Right ventricle myocardium inferior (tissue), 1 donor: ENCODE measurements around the gene CGA. TPM values are rescaled to one million over a fixed set of nuclear protein-coding genes. Genes with fewer than 3 reads are reported as not detected.
A peak's percentile ranks its signal among the peaks of the same experiment; 100 is the strongest.

ENCODE experiments used
- ATAC-seq: fragments of 200-7000 bp; cut with Tn5 transposase; one replicate; pipeline ENCODE4 v1.9.1; 2020; ENCODE audit warnings: mild to moderate bottlenecking, moderate library complexity
- DNase-seq: peaks from one replicate; pipeline ENCODE4 v3.0.0; 2021; ENCODE audit errors: missing footprints
- intact Hi-C: fragments of 100-400 bp; cut with DNase I; formaldehyde crosslinking; loops from one replicate; pipeline ENCODE4 v1.11.0; 2022
- total RNA-seq: library from RNA; stranded (reverse); fragmentation: NEBNext Ultra II Directional; extraction: Animal tissue kit (Norgen Biotek cat#: 25700); gene quantifications from one replicate; pipeline ENCODE4 v1.2.1, GENCODE V29; 2021
- donor health status: DM: no; HTN: yes; CAD: no; lungs with severe emphysema.

Gene CGA
- total RNA-seq, 1 donor from 2014 or later = 0.49 TPM

DNA sequence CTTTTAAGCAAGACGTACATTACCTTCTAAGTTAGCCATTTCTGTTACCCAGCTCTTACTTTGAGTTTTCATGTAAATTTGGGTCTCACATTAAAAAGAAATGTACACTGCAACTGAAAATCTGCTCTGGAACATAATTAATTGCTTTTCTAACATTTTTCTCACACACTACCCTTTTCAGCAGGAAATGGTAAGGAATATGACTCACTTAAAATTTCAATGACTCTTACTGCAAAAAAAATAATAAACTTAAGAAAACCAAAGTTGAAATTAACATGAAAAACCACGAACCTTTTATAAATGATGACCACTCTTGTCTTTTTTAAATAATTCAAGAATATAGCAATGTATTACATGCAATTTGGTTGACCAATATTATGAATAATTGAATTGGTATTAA lies 1.3 kb downstream of the CGA start:
- DNase-seq (no peak), ATAC-seq (no peak)
- intact Hi-C loops = no loop called here

DNA sequence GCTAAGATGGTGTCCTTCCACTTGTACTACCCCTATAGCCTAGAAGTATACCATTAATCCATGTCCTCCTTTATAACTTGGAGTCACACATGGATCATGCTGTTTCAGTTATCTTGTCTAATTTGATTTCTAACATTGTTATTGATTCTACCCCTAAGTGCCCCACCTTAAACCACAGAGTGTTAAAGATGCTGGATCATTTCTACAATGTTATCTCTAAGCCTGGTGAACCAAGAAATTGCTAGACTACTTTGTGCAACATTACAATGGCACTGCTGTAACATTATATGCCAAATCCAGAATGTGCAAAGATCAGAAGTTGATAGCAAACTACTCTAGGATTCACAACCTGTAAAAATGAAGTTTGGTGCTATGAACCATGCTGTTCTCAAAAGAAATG lies 1.7 kb downstream of the CGA start:
- DNase-seq (no peak), ATAC-seq (no peak)
- intact Hi-C loops = no loop called here

DNA sequence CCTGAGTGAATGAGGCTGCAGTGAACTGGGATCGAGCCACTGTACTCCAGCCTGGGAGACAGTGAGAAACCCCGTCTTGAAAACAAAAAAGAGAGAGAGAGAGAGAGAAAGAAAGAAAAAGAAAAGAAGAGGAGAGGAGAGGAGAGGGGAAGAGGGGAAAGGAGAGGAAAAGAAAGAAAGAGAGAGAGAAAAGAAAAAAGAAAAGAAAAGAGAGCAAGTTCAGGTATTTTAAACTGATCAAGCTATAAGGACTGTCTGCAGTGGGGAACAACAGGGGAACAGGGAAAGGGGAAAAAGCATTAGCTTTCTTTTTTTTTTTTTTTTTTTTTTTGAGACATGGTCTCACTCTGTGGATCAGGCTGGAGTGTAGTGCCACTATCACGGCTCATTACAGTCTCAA lies 2.5 kb downstream of the CGA start:
- intact Hi-C loops = no loop called here
- ATAC-seq = no peak
- no peak for DNase-seq

DNA sequence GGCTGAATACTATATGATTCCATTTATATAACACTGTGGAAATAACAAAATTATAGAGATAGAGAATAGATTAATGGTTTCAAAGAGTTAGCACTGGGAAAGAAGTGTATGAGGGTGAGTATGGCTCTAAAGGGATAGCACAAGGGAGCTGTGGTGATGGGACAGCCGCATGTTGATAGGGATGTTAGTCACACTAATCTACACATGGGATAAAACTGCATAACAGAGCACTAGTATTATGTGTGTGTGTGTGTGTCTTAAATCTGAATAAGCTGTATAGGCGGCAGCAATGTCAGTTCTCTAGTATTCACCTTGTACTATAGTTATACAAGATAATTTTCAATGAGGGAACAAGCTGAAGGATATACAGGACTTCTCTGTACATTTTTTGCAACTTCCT lies 5.8 kb downstream of the CGA start:
- intact Hi-C loops = no loop called here
- ATAC-seq (no peak), DNase-seq (no peak)

DNA sequence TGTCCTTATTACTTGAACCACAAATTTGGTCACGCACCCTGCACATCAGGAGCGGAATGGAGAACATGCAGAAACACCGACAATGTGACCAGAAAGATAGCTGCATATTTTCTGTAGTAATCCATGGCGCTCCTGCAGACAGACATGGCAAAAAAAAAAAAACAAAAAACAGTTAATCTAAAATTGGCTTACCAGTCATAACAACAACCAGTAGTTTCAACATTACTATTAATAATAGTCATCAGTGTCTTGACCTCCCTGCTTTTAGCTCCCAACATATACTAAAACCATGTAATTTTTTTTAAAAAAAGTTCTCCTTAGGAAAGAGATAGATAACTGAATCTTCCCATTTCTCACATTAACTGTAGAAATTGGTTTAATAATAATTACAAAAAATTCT lies 6.8 kb downstream of the CGA start:
- DNase-seq (no peak), ATAC-seq (no peak)
- intact Hi-C loops = no loop called here

DNA sequence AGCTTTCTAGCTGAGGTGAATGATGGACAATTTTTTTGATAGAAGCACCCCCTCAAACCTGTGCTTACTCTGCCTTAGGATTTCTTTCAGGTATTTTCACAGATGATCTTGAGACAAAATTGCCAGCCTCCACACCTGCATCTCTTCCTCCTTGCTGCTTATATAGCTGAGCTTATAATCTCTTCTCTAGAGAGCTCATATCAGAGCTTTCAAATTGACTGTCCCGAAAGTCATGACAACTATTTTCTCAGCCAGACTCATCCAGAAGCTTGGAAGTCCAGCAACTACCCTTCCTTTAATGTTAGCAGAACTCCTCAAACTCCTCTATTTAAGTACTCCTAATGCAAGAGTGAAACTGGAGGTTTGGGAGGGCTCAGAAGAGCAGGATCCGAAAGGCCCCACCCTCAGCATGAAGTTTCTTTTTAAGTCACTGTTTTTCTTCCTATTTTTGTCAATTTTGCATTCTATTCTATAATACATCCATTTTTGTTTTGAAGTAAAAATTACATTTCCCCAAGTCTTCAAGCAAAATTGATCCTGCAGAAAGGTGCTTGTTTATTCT lies 12.7 kb downstream of the CGA start:
- intact Hi-C loops = no loop called here
- ATAC-seq (no peak), DNase-seq (no peak)

DNA sequence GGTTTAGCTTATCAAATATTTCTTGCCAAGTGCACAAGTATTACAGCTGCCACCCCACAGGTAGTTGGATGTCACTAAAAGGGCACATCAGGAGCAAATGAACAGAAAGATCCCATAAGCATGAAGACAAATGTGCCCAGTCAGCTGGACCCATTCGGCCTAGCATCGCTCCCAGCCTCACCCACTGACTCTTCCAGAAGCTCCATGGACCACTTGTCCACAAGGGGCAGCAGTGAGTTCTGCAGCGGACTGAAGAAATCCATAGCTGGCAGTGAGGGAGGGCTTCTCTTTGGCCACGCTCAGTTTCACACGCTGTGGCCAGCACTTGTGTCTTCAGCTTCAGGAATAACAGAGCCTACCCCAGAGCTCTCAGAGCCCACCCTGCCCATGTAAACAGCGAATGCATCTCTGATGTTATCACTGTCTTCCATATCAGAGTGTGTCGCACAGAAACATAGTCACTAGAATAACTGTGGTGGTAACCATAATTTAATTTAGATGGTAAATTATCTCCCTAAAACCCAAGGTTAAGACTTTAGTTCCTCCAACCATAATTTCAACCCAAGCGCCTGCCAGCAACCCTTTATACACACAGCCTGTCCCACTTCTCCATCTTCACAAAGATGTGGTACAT lies 15.8 kb downstream of the CGA start:
- DNase-seq (peak; percentile 78), ATAC-seq (peak; percentile 59)
- intact Hi-C loops = no loop called here

DNA sequence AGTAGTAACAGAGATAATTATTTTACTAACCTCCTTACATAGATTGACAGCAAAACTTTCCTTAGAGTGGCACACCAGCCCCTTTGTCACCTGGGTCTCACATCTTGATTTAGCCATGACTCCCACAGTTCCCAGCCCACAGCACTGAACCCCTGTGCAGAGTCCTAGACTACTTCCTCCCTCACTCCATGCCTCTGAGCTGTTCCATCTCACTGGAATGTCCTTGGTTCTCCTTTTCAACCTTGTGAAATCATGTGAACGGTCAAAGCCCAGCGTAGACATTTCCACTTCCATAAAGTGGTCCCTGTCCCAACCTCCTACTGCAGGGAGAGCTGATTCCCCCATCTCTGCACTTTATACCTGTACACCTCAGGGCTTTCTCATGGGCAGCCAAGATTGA lies 19.7 kb downstream of the CGA start:
- DNase-seq (no peak), ATAC-seq (no peak)
- intact Hi-C loops = no loop called here

DNA sequence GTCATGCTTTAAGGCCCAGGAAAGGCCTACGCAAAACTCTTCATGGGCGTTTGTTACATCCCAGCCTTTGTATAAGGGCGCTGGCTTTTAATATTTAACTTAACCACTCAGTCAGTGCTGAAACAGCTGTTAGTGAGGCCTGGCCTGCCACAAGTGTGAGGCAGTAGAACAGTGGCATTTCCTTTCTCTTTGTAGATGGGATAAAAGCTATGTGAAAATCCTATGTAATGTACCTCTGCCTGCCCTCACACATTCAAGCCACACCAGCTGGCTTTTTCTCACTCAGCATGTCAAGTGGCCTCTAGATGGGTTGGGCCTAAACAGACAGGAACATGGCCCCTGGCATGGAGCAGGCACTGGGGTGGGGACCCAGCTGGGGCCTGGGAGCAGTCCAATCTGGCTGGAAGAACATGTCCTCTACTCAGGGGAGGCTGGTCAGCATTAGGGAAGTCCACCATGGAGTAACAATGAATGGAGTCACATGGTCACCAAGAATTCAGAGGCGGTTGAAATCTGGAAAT lies 20.7 kb downstream of the CGA start:
- no peak for DNase-seq
- ATAC-seq = no peak
- intact Hi-C loops = no loop called here

DNA sequence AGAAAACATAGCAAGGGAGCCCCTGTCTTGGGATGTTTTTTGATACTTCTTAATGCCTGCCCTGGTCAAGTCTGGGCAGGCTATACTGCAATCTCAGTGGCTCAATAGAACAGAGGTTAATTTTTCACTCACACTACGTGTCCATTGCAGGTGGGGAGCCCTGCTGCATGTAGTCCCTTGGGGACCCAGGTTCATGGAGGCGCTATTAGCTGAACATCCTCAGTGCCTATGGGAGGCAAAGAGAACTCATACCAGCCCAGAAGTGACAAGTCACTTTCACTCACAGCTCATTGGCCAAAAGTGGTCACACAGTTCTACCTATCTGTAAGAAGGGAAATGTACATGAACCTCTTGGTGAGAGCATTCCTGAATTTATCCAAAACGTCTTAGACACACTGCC lies 23.2 kb downstream of the CGA start:
- DNase-seq = no peak
- ATAC-seq = no peak
- intact Hi-C loops = no loop called here

DNA sequence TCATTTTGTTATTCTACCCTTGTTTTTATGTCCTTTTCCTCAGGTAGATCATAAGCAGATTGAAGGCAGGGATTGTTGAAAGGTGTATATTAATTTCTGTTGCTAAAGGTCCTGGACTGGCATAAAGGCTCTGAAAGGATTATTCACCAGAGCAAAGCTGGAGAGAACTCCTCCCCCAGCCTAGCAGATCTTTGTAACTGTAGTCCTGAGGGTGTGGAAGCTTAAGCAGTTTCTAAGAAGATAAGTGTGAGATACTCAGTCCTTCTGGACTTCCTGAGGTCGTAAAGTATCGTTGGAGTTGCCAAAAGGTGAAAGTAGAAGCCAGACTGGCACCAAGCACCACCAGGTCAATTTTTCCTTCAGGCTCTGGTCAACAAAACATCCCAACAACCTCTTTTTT lies 24.2 kb downstream of the CGA start:
- intact Hi-C loops = no loop called here
- no peak for ATAC-seq
- no peak for DNase-seq

DNA sequence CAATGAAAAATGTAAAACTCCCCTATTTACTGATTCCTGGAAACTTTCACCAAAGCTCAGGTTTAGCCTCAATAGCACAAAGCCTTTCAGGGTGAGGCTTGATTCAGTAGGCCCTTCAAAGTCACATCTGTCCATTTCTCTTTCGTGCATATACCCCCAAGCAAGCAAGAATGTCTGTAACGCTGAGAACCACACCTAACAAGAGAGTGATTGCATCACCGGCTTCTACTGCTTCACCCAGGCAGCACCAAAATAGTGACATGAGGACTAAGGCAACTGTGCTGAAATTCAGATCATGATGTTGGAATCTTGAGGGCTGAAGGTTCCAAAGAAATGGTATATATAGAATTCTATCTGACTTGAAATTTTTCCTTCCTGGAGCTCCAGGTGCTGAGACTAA lies 26.1 kb downstream of the CGA start:
- no peak for DNase-seq
- intact Hi-C loops = no loop called here
- ATAC-seq = no peak

DNA sequence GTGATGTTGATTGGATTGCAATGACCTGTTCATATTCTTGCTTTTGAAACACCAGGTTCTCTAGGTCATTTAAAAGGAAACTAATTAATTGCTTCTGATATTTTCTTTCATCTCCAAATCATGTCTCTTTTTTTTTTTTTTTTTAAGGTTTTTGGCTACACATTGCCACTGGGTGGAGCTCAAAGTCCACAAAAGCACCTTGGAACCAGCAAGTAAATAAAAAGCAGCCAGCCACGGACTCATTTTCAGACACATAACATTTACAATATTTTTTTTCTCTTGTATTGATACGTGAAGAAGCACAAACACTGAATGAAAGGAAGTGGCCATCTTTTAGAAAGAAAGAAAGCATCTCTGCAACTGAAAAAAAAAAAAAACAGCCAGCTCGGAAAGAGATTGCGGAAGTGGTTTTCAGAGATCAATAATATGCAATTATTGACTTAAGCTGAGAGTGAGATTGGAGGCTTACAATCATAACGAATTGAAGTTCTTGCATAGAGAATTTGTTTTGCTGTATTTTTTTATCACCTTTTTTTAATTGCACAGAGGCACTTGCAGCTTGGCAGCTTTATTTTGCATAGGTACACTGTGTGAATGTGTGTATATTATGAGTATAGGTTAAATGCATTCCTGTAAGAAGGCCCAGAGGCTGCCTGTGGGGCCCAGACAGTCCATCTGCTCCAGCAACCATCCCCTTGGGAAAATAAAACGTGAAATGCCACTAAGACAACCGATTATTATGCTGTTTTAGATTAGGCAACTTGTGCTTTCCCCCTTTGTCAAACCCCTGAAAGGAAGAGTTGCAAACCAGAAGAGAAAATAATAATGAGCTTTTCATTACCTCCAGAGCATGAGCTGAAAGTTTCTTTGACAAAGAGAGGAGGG lies 28.2 kb downstream of the CGA start:
- DNase-seq = no peak
- intact Hi-C loops = no loop called here
- no peak for ATAC-seq

DNA sequence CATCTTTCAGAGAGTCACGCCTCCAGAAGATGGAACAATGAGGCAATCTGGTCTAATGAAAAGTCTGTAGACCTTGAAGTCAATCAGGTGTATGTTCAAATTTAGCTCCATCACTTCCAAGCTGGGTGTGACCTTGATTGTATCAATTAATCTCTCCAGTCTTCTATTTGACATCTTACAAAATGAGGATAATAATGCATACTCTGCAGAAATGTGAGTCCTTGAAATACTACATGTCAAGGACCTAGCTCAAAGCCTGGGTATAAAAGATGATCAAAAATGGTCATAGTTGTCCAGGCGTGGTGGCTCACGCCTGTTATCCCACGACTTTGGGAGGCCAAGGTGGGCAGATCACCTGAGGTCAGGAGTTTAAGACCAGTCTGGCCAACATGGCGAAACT lies 29.8 kb downstream of the CGA start:
- intact Hi-C loops = no loop called here
- ATAC-seq = no peak
- no peak for DNase-seq

DNA sequence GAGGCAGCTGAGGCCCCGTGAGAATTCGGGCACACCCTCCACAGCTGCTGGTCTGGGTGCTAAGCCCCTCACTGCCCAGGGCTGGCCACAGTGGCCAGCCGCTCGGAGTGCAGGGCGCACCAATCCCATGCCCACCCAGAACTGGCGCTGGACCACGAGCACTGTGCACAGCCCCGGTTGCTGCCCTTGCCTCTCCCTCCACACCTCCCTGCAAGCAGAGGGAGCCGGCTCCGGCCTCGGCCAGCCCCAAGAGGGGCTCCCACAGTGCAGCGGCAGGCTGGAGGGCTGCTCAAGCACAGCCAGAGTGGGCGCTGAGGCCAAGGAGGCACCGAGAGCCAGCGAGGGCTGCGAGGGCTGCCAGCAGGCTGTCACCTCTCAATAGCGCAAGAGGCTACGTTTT lies 35.0 kb downstream of the CGA start:
- no peak for ATAC-seq
- DNase-seq = peak; percentile 45
- intact Hi-C loops = no loop called here

DNA sequence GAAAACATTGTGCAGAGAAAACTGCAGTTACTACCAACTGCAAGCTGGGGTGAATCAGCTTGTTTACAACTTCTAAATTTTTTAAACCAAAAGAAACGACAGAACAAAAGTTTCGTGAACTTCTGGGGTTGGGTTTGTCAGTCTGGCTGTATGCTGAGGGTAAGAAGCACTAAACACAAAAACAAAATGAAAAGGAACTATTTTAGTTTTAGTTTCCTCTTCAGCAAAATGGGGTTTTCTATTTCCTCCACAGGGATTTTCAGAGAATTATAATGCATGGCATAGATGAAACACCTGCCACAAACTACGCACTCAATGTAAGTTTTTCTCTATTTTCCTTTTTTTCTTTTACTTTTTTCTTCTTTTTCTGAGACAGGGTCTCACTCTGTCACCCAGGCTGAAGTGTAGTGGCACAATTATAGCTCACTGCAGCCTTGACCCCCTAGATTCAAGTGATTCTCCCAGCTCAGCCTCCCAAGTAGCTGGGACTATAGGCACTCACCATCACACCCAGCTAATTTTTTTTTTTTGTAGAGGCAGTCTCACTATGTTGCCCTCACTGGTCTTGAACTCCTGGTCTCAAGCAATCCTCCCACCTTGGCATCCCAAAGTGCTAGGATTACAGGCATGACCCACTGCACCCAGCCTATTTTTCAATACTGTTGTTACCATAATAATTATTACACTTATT lies 40.6 kb downstream of the CGA start:
- ATAC-seq (no peak), DNase-seq (no peak)
- intact Hi-C loops = no loop called here

DNA sequence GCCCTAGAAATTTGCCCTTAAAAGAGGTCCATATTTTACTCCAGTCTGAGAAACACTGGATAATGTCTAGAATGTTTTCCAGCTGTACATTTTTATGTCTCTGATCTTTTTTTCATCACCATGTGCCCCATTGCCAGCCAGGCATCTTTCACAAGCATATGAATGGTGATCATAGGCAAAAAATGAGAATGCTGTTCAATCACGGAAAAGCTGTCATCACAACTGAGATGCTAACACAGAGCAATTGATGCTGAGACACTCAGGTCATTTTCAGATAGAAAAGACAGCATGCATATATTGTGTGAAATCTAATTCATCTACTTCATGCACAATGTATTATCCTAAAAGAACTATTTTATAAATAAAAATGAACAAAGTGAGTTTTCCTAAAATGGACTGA lies 41.6 kb downstream of the CGA start:
- no peak for DNase-seq
- intact Hi-C loops = no loop called here
- ATAC-seq = no peak

DNA sequence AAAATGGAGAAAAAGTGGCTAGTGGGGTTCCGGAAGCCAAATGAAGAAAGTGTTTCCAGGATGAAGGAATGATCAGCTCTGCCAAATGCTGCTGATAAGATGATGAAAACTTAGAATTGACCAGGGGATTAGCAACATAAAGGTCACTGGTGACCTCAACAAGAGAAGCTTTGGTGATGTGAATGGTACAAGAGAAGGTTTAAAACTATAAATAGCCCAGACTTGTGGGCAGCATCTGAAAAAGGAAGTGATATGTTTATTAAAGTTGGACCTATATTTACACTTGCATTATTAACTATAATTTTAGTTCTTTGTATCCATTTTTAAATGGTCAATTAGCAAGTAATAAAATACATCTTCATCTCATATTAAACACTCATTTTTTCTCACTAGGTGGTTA lies 45.1 kb downstream of the CGA start:
- intact Hi-C loops = no loop called here
- DNase-seq (no peak), ATAC-seq (no peak)

DNA sequence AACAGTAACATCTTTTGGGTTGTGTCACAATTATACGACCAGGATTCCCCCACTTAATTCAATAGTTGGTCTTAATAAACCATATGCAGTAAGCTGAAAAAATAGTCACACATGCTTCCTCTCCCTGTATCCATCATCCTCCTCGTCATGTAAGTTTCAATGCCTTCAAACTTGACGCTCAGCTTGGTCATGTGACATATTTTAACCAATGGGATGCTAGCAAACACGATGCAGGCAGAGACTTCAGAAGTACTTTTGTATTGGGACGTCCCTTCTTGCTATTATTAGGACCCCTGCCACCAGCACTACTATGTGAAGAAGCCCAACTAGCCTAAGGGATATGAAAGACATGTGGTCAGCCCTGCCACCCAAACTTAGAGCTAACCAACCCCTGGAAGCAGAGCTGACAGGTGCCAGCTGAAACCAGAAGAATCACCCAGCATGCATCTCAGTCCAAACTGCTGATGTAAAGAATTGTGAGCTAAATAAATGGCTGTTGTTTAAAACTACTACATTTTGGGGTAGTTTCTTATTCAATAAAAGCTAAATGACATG lies 49.3 kb downstream of the CGA start:
- ATAC-seq = no peak
- intact Hi-C loops = no loop called here
- no peak for DNase-seq
